ENCODE measurements around the gene WDR35.

The WDR35 gene

GRCh38 chr2:20012282-20013125, 22.6 kb upstream of the WDR35 start, which contains the start of gene MATN3:
Gene MATN3 (minus strand): TSS chr2:20012668. CDS start chr2:20012631, 37 bp downstream.
- no peak for TF ChIP-seq CTCF (IDR thresholded peaks at IDR 0.05; ENCODE audit: low read depth, low read length, missing control alignments)
- peak within 1 kb of the TSS; percentile 44 for H3K4me3 ChIP-seq (ENCODE audit: low read depth, low read length)
- DNase-seq (ENCODE audit: low read depth): peak; percentile 16
- in situ Hi-C loops (cut with HindIII; ENCODE audit: low sequenced_read_pairs): no loop called here

DNA sequence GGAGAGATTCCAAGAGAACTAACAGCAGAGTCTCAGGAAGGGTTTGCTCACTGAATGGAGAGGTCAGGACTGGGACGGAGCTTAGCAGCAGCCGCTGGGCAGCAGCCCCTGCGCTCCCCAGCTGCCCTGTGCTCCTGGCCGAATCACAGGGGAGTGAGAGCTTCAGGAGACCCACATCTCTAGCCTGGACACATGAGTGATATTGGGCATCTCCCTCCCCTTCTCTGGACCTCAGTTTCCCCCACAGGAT, 22.1 kb upstream of the WDR35 start:
- DNase-seq (ENCODE audit: low read depth): no peak
- H3K4me3 ChIP-seq (ENCODE audit: low read depth, low read length): peak overlapping the region; percentile 44
- in situ Hi-C loops (cut with HindIII; ENCODE audit: low sequenced_read_pairs): no loop called here
- no peak for TF ChIP-seq CTCF (IDR thresholded peaks at IDR 0.05; ENCODE audit: low read depth, low read length, missing control alignments)

- in situ Hi-C loops (cut with HindIII; ENCODE audit: low sequenced_read_pairs): no loop called here
- TF ChIP-seq CTCF (IDR thresholded peaks at IDR 0.05; ENCODE audit: low read depth, low read length, missing control alignments): no peak
- peak overlapping the region; percentile 44 for H3K4me3 ChIP-seq (ENCODE audit: low read depth, low read length)
- no peak for DNase-seq (ENCODE audit: low read depth)
These were observed 21.5 kb upstream of the WDR35 start for GRCh38 chr2:20011276-20012031.

DNA sequence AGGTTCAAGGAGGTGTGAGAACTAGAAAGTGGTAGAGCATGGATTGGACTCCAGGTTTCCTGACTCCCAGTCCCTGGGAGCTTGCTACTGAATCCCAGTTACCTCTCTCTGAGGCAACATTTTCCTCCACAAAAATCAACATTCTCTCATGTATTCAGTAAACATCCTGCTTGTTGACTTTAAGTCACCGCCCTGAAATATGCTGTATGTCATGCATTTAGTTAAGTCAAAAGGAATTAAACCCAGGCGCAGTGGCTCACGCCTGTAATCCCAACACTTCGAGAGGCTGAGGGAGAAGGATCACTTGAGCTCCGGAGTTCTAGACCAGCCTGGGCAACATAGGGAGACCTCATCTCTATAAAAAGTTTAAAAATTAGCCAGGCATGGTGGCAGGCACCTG, 18.8 kb upstream of the WDR35 start:
- no peak overlapping the region for H3K4me3 ChIP-seq (ENCODE audit: low read depth, low read length)
- no peak for DNase-seq (ENCODE audit: low read depth)
- no peak for TF ChIP-seq CTCF (IDR thresholded peaks at IDR 0.05; ENCODE audit: low read depth, low read length, missing control alignments)
- in situ Hi-C loops (cut with HindIII; ENCODE audit: low sequenced_read_pairs): no loop called here

DNA sequence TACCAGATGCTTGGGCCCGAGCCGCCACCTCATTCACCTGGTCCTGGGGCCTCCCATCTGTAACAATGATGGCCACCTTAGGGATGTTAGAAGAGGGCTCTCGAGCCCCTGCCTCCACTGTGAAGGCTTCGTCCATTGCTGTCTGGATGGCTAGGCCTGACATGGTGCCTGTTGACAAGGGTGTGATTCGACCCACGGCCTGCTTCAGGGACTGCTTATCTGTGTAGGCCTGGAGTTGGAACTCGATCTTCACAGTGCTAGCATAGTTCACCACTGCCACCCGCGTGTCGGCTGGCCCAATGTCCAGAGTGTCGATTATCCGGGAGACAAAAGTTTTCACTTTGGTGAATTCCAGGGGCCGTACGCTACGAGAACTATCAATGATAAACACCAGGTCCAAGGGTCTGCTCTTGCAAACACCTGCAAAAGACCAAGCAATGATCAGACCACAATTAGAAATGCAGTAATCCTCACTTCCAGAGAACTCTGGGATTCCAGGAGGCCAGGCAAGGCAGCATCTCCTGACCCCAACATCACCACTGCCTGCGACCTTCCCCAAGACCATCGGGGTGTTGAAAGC, 16.1 kb upstream of the WDR35 start:
- TF ChIP-seq CTCF (IDR thresholded peaks at IDR 0.05; ENCODE audit: low read depth, low read length, missing control alignments): no peak
- no peak for DNase-seq (ENCODE audit: low read depth)
- in situ Hi-C loops (cut with HindIII; ENCODE audit: low sequenced_read_pairs): no loop called here
- no peak overlapping the region for H3K4me3 ChIP-seq (ENCODE audit: low read depth, low read length)

GRCh38 chr2:20005067-20005627, 15.2 kb upstream of the WDR35 start:
- H3K4me3 ChIP-seq (ENCODE audit: low read depth, low read length): no peak overlapping the region
- TF ChIP-seq CTCF (IDR thresholded peaks at IDR 0.05; ENCODE audit: low read depth, low read length, missing control alignments): no peak
- in situ Hi-C loops (cut with HindIII; ENCODE audit: low sequenced_read_pairs): no loop called here
- DNase-seq (ENCODE audit: low read depth): no peak

All from astrocyte of the cerebellum (primary cell).